EH (cell line): ENCODE data around the gene RABGGTA.
A peak's percentile ranks its signal among the peaks of the same experiment; 100 is the strongest.

Experiments used
- DNase-seq: peaks from one replicate; pipeline ENCODE4 v3.0.0-alpha.2; 2015; ENCODE audit warnings: low read depth

Gene RABGGTA

DNA sequence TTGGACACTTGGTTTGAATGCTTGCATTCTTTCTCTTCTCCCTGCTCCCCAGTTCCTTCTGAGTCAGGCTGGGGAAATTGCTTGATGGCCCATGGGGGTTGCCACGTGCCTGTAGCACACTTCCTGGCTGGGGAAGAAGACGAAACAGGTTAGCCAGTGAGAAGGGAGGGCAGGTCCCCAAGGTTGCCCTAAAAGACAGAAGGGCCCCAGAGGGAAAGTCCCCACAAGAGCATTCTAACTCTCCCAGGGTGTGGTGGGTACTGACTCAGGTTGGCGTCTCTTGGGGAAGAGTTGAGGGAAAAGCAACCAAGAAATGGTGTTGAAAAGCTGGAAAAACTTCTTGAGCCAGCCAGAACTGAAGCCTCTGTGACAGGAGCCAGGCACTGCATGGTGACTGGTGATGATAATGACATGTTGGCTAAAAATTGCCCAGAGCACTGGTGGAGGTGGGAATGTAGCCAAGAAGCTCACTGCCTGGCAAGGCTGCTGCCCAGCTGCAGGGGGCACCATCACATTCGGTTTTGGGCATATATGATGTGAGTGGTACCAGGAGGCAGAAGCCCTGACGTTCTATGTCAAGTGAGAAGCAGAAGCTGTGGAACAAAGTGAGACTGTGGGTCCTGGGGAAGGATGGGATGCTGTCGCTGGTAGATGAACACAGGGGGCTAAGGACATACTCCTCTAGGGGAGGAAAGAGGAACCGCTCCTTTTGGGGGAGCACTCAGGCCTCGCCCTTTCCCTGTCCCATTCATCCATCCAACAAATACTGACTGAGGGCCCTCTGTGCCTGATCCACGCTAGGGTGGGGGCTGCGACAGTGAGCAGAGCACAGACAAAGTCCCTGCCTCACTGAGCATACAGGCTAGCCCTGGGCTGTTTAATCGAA is 8.1 kb upstream of the RABGGTA start:
- DNase-seq, result peak; percentile 24

GRCh38 chr14:24278424-24278823 is 7.0 kb upstream of the RABGGTA start:
- no peak for DNase-seq

DNA sequence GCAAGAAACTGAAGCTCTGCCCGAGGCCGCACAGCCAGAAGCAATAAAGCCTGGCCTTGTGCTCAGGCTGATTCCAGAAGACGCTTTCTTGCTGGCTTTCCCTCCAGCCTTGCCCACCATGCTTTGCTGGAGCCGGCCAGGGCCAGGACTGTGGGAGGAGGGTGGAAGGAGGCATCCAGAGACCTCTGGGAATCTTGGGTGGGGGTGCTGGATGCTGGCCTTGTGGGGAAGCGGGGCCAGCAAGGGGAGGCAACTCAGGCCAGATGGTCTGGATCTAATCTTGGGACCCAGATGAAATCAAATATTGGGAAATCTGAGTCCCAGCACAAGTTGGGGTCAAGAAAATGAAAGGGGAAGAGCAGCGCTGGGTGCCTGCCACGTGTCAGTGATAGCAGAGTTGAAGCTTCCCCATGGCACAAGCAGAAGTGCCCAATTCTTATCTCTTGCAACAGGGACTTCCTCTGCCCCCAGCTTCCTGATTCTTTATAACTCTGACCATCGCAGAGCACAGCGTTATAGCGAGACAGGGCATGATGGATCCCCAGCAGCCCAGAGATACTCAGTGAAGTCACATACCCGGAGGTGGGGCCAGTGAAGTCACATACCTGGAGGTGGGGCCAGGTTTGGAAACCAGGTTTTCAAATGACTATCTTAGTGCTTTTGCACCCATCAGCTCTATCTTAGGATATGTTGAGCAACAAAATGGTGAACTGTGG is 6.4 kb upstream of the RABGGTA start:
- DNase-seq, result no peak

- no peak for DNase-seq
Measured at GRCh38 chr14:24277071-24277470, 5.7 kb upstream of the RABGGTA start.

GRCh38 chr14:24274101-24274543 is 2.7 kb upstream of the RABGGTA start:
- DNase-seq, result no peak

DNA sequence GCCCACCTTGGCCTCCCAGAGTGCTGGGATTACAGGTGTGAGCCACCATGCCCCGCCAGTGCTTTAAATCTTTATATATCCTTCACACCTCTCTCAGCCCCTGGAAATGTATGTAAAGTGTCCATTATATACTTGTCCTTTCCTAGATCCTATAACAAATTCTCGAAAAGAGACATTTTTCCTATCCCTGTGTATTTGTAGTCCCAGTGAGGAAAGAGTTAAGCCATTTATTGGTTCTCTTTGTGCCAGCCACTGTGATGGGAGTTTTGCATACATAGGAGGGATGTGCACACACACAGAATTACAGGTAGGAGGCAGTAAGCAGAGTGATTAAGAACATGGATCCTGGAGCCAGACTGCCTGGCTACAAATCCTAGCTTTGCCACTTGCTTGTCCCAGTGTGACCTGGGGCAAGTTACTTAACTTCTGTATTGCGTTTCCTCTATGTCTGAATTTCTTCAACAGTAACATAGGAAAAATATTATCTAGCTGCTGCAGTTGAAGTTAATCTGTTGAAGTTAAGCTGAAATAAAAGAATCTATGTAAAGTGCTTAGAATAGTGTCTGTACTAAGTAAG is 2.1 kb upstream of the RABGGTA start:
- no peak for DNase-seq

DNA sequence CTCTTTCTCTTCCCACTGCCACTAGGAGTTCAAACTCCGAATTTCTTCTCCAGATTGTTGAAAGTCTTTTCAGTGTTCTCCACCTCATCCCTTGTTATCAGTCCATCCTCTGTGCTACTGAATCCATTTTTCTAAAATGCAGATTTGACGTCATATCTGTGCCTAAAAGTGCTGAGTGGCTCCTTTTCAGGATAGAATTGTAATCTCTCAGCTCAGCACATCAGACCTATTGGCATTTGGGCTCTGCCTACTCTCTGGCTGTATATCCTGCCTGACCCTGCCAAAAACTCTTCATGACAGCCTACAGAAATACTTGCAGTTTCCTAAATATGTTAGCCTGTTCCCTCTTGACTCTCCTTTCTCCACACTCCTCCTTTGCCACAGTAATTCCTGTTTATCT is 1.1 kb upstream of the RABGGTA start:
- no peak for DNase-seq

GRCh38 chr14:24271834-24272263 is 452 bp upstream of the RABGGTA start:
- DNase-seq, result no peak

GRCh38 chr14:24270537-24271133 is 762 bp downstream of the RABGGTA start:
- DNase-seq, result no peak

DNA sequence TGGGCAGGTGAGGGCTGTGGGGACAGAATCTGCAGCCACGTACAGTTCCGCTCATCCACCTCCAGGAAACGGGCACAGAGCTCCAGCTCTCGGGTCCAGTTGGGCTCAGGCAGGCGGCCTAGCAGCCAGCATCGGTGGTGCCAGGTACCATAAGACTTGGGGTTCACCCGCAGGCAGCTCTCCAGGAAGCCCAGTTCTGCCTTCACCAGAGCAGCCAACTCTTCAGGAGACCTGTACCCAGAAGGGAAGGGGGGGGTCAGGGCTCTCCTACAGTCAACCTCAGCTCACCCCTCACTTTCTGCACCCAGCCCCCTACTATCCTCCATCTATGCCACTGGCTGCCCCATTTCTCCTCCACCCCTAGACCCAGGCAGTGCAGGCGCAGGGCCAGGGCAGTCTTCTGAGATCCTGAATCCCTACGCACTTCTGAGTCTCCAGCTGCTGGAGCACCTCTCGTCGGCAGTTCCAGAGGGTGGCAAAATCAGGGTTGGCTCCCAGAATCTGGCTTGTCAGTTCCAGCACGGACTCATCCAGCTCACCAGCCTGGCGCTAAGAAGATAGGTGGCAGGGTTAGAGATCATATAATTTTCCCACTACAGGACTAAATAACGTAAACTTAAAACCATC is 1.4 kb downstream of the RABGGTA start:
- no peak for DNase-seq

GRCh38 chr14:24269368-24269767 is 2.0 kb downstream of the RABGGTA start:
- DNase-seq, result no peak

GRCh38 chr14:24268225-24268624 is 3.2 kb downstream of the RABGGTA start:
- no peak for DNase-seq

- DNase-seq, result no peak
Measured at GRCh38 chr14:24267516-24267915, 3.9 kb downstream of the RABGGTA start.

GRCh38 chr14:24266344-24267244 is 4.8 kb downstream of the RABGGTA start:
- no peak for DNase-seq

DNA sequence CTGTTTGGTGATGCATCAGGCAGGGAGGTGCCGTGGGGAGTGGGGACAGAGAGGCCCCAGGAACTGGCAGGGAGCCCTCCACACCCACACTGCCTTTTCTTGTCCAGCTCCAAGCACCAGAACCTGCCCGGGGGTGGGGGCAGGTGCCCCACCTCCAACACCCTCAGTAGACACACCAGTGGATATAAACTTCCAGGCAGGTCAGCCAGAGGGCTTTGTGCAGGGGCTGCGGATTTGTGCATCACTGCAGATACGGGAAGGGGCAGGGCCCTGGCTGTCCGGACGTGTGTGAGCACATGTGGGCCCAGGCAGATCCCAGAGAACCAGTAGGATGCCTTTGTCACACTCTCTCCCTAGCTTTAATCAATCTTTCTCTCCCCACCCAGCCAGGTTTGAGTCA is 7.1 kb downstream of the RABGGTA start:
- DNase-seq, result no peak

- no peak for DNase-seq
Measured at GRCh38 chr14:24263848-24264247, 7.5 kb downstream of the RABGGTA start.

DNA sequence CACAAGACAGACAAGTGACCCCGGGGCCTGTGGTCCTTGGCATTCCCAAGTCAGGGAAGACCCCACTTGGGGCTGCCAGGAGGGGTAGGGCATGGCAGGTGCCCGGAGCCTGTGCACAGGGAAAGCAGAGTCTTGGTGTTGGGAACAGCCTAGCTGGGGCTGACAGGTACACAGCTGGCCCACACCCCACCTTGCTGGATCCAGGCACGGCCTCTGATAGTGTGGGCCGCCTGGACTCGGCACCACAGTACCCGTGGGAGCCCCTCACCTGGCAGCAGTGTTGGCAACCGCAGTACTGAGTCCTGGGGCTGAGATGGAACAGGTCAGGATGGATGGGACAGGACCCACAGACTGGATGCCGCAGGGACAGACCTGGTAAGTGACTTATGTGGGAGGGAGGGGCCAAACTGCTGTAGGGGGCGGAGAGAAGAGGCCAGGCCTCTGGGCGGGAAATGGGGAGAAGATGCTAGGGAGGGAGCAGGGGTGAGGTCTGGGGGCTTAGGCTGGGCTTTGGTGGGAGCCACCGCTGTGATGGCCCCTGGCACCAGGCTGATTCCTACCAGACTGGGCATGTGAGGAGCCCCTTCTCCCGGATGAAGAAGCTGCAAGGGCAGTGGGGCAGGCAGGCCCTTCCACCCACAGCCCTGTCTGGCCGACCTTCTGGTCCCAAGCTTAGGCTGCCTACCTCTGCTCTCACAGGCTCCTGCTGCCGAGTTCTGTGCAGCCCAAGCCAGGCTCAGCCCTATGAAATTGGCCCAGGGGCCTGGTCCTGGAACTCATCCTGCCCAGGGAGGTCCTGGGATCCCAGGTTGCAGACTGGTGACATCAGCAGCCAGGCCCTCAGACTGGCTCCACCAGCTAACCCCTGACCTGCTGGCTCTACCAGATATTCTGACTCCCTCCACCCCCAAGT is 8.3 kb downstream of the RABGGTA start, which contains the start of gene TGM1:
Gene TGM1 (minus strand): TSS at position 357 of the 913 bp plus-strand sequence. CDS start 825 bp downstream, outside the sequence.
- DNase-seq, result peak; percentile 16

GRCh38 chr14:24261969-24262327 is 9.4 kb downstream of the RABGGTA start:
- DNase-seq, result no peak

GRCh38 chr14:24261256-24261968 is 10.0 kb downstream of the RABGGTA start:
- no peak for DNase-seq
